Measurements from ENCODE around the gene CGB5. TPM values are rescaled to one million over a fixed set of nuclear protein-coding genes. Genes with fewer than 3 reads are reported as not detected.
A peak's percentile ranks its signal among the peaks of the same experiment; 100 is the strongest.
"Not testable (repeated sequence)": the region's sequence is repeated elsewhere in the genome, so short reads cannot be mapped to it uniquely, and the experiment has no call there.

CGB5 gene
- total RNA-seq (not detected), polyA plus RNA-seq (not detected), total RNA-seq (not detected)

- H3K27ac Mint-ChIP-seq; ATAC-seq; H3K27me3 ChIP-seq (ENCODE audit: control insufficient read depth in 2 of 2, insufficient read depth in 2 of 2, low read length in 2 of 2); CTCF ChIA-PET; H3K9me3 ChIP-seq (ENCODE audit: control insufficient read depth in 2 of 3, low read length in 3 of 3); H3K4me3 Mint-ChIP-seq; H3K9me3 Mint-ChIP-seq; H3K27ac ChIP-seq (ENCODE audit: low read depth, low read length); DNase-seq; H3K27me3 Mint-ChIP-seq; H3K36me3 ChIP-seq (ENCODE audit: control insufficient read depth in 2 of 3, insufficient read depth in 3 of 3, low read length in 3 of 3); H3K4me3 ChIP-seq (ENCODE audit: low read length); H3K4me1 Mint-ChIP-seq; intact Hi-C loops (cut with micrococcal nuclease); POLR2A ChIA-PET; H3K4me1 ChIP-seq (ENCODE audit: control insufficient read depth in 2 of 2, insufficient read depth in 2 of 2, low read length in 2 of 2); H3K36me3 Mint-ChIP-seq: not testable (repeated sequence)
Measured at GRCh38 chr19:49043548-49043947, at the start of gene CGB5. CGB5 (plus strand) TSS chr19:49043848; CDS start chr19:49044210, 362 bp downstream.

GRCh38 chr19:48994035-48994386 lies 49.6 kb upstream of the CGB5 start:
- H3K4me3 ChIP-seq (ENCODE audit: low read length) = peak overlapping the region; percentile 70
- ATAC-seq = no peak

GRCh38 chr19:48997972-48998371 lies 45.7 kb upstream of the CGB5 start:
- Mint-ChIP-seq H3K9me3 (no peaks in the 10 kb centered on the region), H3K4me1 (peaks cover 20 to 39% (median 31%) of the 10 kb centered on the region in 7 donors), H3K27me3 (no peaks in the 10 kb centered on the region), H3K27ac (peak overlapping the region in 1 of 9 donors; percentile 23), H3K4me3 (peak overlapping the region in 1 of 10 donors; percentile 26), H3K36me3 (peaks cover 0 to 6% (median 0%) of the 10 kb centered on the region in 5 donors)
- Histone ChIP-seq H3K9me3 (ENCODE audit: control insufficient read depth in 2 of 3, low read length in 3 of 3) (no peaks in the 10 kb centered on the region), H3K27me3 (ENCODE audit: control insufficient read depth in 2 of 2, insufficient read depth in 2 of 2, low read length in 2 of 2) (no peaks in the 10 kb centered on the region), H3K27ac (ENCODE audit: low read depth, low read length) (no peak overlapping the region), H3K36me3 (ENCODE audit: control insufficient read depth in 2 of 3, insufficient read depth in 3 of 3, low read length in 3 of 3) (peaks cover 0 to 10% (median 0%) of the 10 kb centered on the region in 3 experiments), H3K4me1 (ENCODE audit: control insufficient read depth in 2 of 2, insufficient read depth in 2 of 2, low read length in 2 of 2) (peaks cover 13% of the 10 kb centered on the region in 2 donors), H3K4me3 (ENCODE audit: low read length) (no peak overlapping the region)
- ChIA-PET CTCF (interaction anchor here (0.9 kb wide), 1 partner anchor 19 kb away, joined by 3 read pairs; the partner anchor contains the start of gene LHB), POLR2A (no interaction called here)
- ATAC-seq (no peak), DNase-seq (peak in 3 of 9 donors; percentile 29 to 55 (median 38))
- intact Hi-C loops (cut with micrococcal nuclease) = loop anchor here (2.0 to 10.0 kb wide), 4 partner anchors 57 to 673 kb away; partner anchors contain the start of genes CGB7 (in 1 of the 2), EMP3 (in 1 of the 2) and KCNA7 (in 1 of the 2)

More at GRCh38 chr19:48994035-48994386, 49.6 kb upstream of the CGB5 start:
- Mint-ChIP-seq H3K4me1 (peaks cover 40 to 59% (median 46%) of the 10 kb centered on the region in 7 donors), H3K9me3 (no peaks in the 10 kb centered on the region), H3K4me3 (peak overlapping the region; percentile 95 to 100 (median 96)), H3K27ac (peak overlapping the region; percentile 89 to 99 (median 97)), H3K27me3 (no peaks in the 10 kb centered on the region), H3K36me3 (peaks cover 0 to 13% (median 0%) of the 10 kb centered on the region in 5 donors)
- intact Hi-C loops (cut with micrococcal nuclease) = loop anchor here (5.0 to 10.0 kb wide), 8 partner anchors 61 to 1518 kb away; partner anchors contain the start of genes ALDH16A1 (in 2 of the 2), PIH1D1 (in 2 of the 2), ASPDH (in 1 of the 2) and CGB7 (in 1 of the 2)
- CTCF ChIA-PET = interaction anchor here (0.7 to 2.1 kb wide), 14 partner anchors 10 to 687 kb away, joined by 3 to 10 read pairs (median 4); partner anchors contain the start of gene FTL
- Histone ChIP-seq H3K9me3 (ENCODE audit: control insufficient read depth in 2 of 3, low read length in 3 of 3) (no peaks in the 10 kb centered on the region), H3K4me1 (ENCODE audit: control insufficient read depth in 2 of 2, insufficient read depth in 2 of 2, low read length in 2 of 2) (peaks cover 23 to 24% of the 10 kb centered on the region in 2 donors), H3K36me3 (ENCODE audit: control insufficient read depth in 2 of 3, insufficient read depth in 3 of 3, low read length in 3 of 3) (peaks cover 0 to 4% (median 0%) of the 10 kb centered on the region in 3 experiments), H3K27ac (ENCODE audit: low read depth, low read length) (peak overlapping the region; percentile 80), H3K27me3 (ENCODE audit: control insufficient read depth in 2 of 2, insufficient read depth in 2 of 2, low read length in 2 of 2) (no peaks in the 10 kb centered on the region)
- POLR2A ChIA-PET = interaction anchor here (0.6 to 4.2 kb wide), 16 partner anchors 12 to 1884 kb away, joined by 3 to 58 read pairs (median 6); partner anchors contain the start of genes CA11, FTL, PIH1D1 and PPP1R15A
- DNase-seq = no peak

GRCh38 chr19:48999481-49000325 lies 43.9 kb upstream of the CGB5 start:
- no peaks in the 10 kb centered on the region for H3K9me3 ChIP-seq (ENCODE audit: control insufficient read depth in 2 of 3, low read length in 3 of 3)
- Mint-ChIP-seq H3K36me3 (peaks cover 0 to 16% (median 0%) of the 10 kb centered on the region in 5 donors), H3K4me1 (peaks cover 13 to 28% (median 20%) of the 10 kb centered on the region in 7 donors), H3K4me3 (no peak overlapping the region), H3K9me3 (no peaks in the 10 kb centered on the region), H3K27me3 (no peaks in the 10 kb centered on the region), H3K27ac (peak overlapping the region in 1 of 9 donors; percentile 31)
- no peaks in the 10 kb centered on the region for H3K27me3 ChIP-seq (ENCODE audit: control insufficient read depth in 2 of 2, insufficient read depth in 2 of 2, low read length in 2 of 2)
- ATAC-seq = peak; percentile 94
- intact Hi-C loops (cut with micrococcal nuclease) = loop anchor here (2.0 to 10.0 kb wide), 4 partner anchors 55 to 675 kb away; partner anchors contain the start of genes CGB7 (in 1 of the 2), EMP3 (in 1 of the 2) and KCNA7 (in 1 of the 2)
- H3K27ac ChIP-seq (ENCODE audit: low read depth, low read length) = no peak overlapping the region
- peaks cover 0 to 27% (median 0%) of the 10 kb centered on the region in 3 experiments for H3K36me3 ChIP-seq (ENCODE audit: control insufficient read depth in 2 of 3, insufficient read depth in 3 of 3, low read length in 3 of 3)
- ChIA-PET POLR2A (interaction anchor here (0.8 kb wide), 1 partner anchor 796 kb away, joined by 3 read pairs; no protein-coding TSS in a partner anchor), CTCF (interaction anchor here (0.8 to 2.8 kb wide), 7 partner anchors 9 to 74 kb away, joined by 3 to 11 read pairs (median 3); no protein-coding TSS in a partner anchor)
- peaks cover 4% of the 10 kb centered on the region in 2 donors for H3K4me1 ChIP-seq (ENCODE audit: control insufficient read depth in 2 of 2, insufficient read depth in 2 of 2, low read length in 2 of 2)
- DNase-seq = peak; percentile 42 to 66 (median 61)
- H3K4me3 ChIP-seq (ENCODE audit: low read length) = no peak overlapping the region

DNA sequence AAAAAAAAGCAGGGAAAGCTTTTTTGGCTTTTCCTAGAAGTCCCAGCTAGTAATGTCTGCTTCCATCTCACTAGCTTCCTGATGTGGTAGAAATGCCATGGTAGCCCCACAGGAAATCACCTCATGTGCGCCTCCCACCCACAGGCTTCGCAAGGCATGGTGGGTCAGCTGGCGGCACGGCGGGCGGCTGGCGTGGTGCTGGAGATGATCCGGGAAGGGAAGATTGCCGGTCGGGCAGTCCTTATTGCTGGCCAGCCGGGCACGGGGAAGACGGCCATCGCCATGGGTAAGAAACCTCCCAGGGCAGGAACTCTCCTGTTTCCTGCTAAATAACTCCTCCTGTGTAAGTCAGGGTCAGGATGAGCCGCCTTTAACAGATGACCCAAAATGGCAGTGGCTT lies 39.5 kb upstream of the CGB5 start:
- Mint-ChIP-seq H3K36me3 (peaks cover 0 to 21% (median 0%) of the 10 kb centered on the region in 5 donors), H3K4me3 (no peak overlapping the region), H3K4me1 (peaks cover 0 to 7% (median 4%) of the 10 kb centered on the region in 7 donors), H3K27me3 (no peaks in the 10 kb centered on the region), H3K9me3 (no peaks in the 10 kb centered on the region), H3K27ac (no peak overlapping the region)
- H3K4me3 ChIP-seq (ENCODE audit: low read length) = no peak overlapping the region
- no peak overlapping the region for H3K27ac ChIP-seq (ENCODE audit: low read depth, low read length)
- H3K27me3 ChIP-seq (ENCODE audit: control insufficient read depth in 2 of 2, insufficient read depth in 2 of 2, low read length in 2 of 2) = no peaks in the 10 kb centered on the region
- ChIA-PET CTCF (interaction anchor here (0.6 to 0.9 kb wide), 2 partner anchors 10 to 209 kb away, joined by 3 to 8 read pairs; partner anchors contain the start of gene RUVBL2), POLR2A (no interaction called here)
- no peaks in the 10 kb centered on the region for H3K9me3 ChIP-seq (ENCODE audit: control insufficient read depth in 2 of 3, low read length in 3 of 3)
- H3K4me1 ChIP-seq (ENCODE audit: control insufficient read depth in 2 of 2, insufficient read depth in 2 of 2, low read length in 2 of 2) = no peaks in the 10 kb centered on the region
- no peak for ATAC-seq
- peaks cover 0 to 57% (median 3%) of the 10 kb centered on the region in 3 experiments for H3K36me3 ChIP-seq (ENCODE audit: control insufficient read depth in 2 of 3, insufficient read depth in 3 of 3, low read length in 3 of 3)
- intact Hi-C loops (cut with micrococcal nuclease) = no loop called here
- DNase-seq = no peak

DNA sequence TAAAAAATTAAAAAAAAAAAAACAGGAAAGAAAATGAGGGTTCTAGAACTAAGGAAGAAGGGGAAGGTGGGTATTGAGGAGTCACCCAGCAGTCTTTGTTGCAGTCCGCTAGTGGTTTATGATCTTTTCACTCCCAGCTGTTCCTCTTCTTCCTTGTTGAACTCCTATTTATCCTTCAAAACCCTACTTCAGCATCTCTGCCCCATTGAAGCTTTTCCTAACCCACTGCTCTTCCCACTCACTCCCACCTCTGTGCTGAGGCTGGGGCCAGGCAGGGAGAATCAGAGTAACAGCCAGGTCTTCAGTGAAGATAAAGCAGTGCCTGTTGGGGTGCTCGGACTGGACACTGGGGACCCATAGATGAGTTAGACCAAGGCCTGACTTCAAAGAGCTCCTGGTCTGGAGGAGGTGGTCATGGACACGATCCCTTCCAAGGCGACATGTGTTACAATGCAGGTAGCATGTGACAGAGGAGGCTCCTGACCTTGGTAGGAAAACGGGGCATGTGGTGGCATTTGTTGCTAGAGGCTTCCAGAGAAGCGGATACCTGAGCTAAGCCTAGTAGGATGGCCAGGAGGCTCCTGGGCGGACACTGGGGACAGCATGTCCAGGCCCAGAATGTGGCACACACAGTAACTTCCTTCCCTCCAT lies 38.6 kb upstream of the CGB5 start:
- Histone ChIP-seq H3K27me3 (ENCODE audit: control insufficient read depth in 2 of 2, insufficient read depth in 2 of 2, low read length in 2 of 2) (no peaks in the 10 kb centered on the region), H3K4me1 (ENCODE audit: control insufficient read depth in 2 of 2, insufficient read depth in 2 of 2, low read length in 2 of 2) (no peaks in the 10 kb centered on the region), H3K36me3 (ENCODE audit: control insufficient read depth in 2 of 3, insufficient read depth in 3 of 3, low read length in 3 of 3) (peaks cover 0 to 65% (median 3%) of the 10 kb centered on the region in 3 experiments), H3K4me3 (ENCODE audit: low read length) (no peak overlapping the region), H3K9me3 (ENCODE audit: control insufficient read depth in 2 of 3, low read length in 3 of 3) (no peaks in the 10 kb centered on the region), H3K27ac (ENCODE audit: low read depth, low read length) (no peak overlapping the region)
- no peak for DNase-seq
- ChIA-PET CTCF (no interaction called here), POLR2A (no interaction called here)
- intact Hi-C loops (cut with micrococcal nuclease) = no loop called here
- Mint-ChIP-seq H3K9me3 (no peaks in the 10 kb centered on the region), H3K4me3 (no peak overlapping the region), H3K27ac (peak overlapping the region in 1 of 9 donors; percentile 33), H3K27me3 (no peaks in the 10 kb centered on the region), H3K4me1 (peaks cover 0 to 1% (median 0%) of the 10 kb centered on the region in 7 donors), H3K36me3 (peaks cover 0 to 16% (median 0%) of the 10 kb centered on the region in 5 donors)
- ATAC-seq = no peak

Measured in naive thymus-derived CD4-positive, alpha-beta T cell (primary cell).